ENCODE measurements around the gene OR1J4. TPM values are rescaled to one million over a fixed set of nuclear protein-coding genes. Genes with fewer than 3 reads are reported as not detected.

Gene OR1J4
- total RNA-seq, 1 donor from 2014 or later, result not detected

- Histone ChIP-seq H3K4me3 (no peak overlapping the region), H3K4me1 (no peaks in the 10 kb centered on the region), H3K36me3 (no peaks in the 10 kb centered on the region), H3K27ac (no peak overlapping the region), H3K27me3 (no peaks in the 10 kb centered on the region), H3K9me3 (no peaks in the 10 kb centered on the region)
- no peak for DNase-seq (ENCODE audit: extremely low spot score in 2 of 2)
- intact Hi-C loops (cut with DNase I), result no loop called here
- TF ChIP-seq POLR2A (IDR thresholded peaks at IDR 0.05), result no peak
These were observed 19.8 kb downstream of the OR1J4 start for GRCh38 chr9:122538757-122539156.

DNA sequence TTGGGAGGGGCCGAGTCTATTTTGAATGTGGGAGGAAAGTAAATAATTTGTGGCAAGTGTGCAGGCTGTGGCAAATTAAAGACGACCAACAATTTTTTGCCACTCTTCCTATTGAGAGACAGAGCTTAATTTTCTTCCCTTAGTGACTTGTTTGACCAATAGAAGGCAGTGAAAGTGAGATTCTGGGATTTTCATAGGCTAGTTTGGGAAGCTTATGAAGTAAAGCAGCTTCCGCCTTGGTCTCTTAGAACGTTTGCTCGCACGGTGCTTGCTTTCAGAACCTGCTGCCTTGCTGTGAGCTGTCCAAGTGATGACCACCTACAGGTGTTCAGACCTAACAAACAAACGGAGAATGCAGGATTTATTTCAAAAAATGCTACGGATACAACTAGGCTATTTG lies 27.3 kb downstream of the OR1J4 start:
- H3K36me3 ChIP-seq, result no peaks in the 10 kb centered on the region
- H3K27me3 ChIP-seq, result no peaks in the 10 kb centered on the region
- DNase-seq (ENCODE audit: extremely low spot score in 2 of 2), result no peak
- intact Hi-C loops (cut with DNase I), result no loop called here
- no peak overlapping the region for H3K27ac ChIP-seq
- no peaks in the 10 kb centered on the region for H3K4me1 ChIP-seq
- no peak for TF ChIP-seq POLR2A (IDR thresholded peaks at IDR 0.05)
- no peak for TF ChIP-seq POLR2AphosphoS5 (IDR thresholded peaks at IDR 0.05; ENCODE audit: insufficient read depth in 1 of 2, low read depth in 1 of 2)
- TF ChIP-seq, protein P1, sequence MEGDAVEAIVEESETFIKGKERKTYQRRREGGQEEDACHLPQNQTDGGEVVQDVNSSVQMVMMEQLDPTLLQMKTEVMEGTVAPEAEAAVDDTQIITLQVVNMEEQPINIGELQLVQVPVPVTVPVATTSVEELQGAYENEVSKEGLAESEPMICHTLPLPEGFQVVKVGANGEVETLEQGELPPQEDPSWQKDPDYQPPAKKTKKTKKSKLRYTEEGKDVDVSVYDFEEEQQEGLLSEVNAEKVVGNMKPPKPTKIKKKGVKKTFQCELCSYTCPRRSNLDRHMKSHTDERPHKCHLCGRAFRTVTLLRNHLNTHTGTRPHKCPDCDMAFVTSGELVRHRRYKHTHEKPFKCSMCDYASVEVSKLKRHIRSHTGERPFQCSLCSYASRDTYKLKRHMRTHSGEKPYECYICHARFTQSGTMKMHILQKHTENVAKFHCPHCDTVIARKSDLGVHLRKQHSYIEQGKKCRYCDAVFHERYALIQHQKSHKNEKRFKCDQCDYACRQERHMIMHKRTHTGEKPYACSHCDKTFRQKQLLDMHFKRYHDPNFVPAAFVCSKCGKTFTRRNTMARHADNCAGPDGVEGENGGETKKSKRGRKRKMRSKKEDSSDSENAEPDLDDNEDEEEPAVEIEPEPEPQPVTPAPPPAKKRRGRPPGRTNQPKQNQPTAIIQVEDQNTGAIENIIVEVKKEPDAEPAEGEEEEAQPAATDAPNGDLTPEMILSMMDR (IDR thresholded peaks at IDR 0.05), result no peak
- H3K9me3 ChIP-seq, result no peaks in the 10 kb centered on the region
- no peak overlapping the region for H3K4me3 ChIP-seq

DNA sequence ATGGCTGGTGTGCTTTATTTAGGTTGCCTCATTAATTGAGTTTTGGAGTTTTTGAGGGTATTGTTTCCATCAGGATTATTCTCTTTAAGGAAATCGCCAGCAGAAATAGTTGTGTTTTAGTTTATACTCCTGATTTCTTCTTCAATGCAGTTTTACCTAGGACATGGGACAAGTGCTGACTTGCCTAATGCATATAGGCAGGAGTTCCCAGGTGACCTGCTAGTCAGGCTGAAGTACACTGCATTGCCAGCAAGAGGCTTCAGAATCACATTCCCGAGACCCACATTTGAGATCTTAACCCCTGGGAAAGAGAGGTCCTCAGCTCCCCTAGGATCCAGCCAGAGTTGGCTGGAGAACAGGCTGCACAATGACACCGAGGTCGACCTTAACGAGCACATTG lies 32.4 kb downstream of the OR1J4 start:
- no peaks in the 10 kb centered on the region for H3K9me3 ChIP-seq
- intact Hi-C loops (cut with DNase I), result no loop called here
- DNase-seq (ENCODE audit: extremely low spot score in 2 of 2), result no peak
- no peaks in the 10 kb centered on the region for H3K4me1 ChIP-seq
- no peaks in the 10 kb centered on the region for H3K36me3 ChIP-seq
- no peak overlapping the region for H3K27ac ChIP-seq
- no peaks in the 10 kb centered on the region for H3K27me3 ChIP-seq
- TF ChIP-seq POLR2A (IDR thresholded peaks at IDR 0.05) (no peak), POLR2AphosphoS5 (IDR thresholded peaks at IDR 0.05; ENCODE audit: insufficient read depth in 1 of 2, low read depth in 1 of 2) (no peak)
- TF ChIP-seq, protein P1 (IDR thresholded peaks at IDR 0.05), result no peak
- H3K4me3 ChIP-seq, result no peak overlapping the region

GRCh38 chr9:122552812-122553211 lies 33.9 kb downstream of the OR1J4 start, which contains the start of gene OR1N2:
OR1N2 (plus strand) TSS chr9:122553112; CDS start chr9:122553212, 100 bp downstream.
- TF ChIP-seq POLR2AphosphoS5 (IDR thresholded peaks at IDR 0.05; ENCODE audit: insufficient read depth in 1 of 2, low read depth in 1 of 2) (no peak), POLR2A (IDR thresholded peaks at IDR 0.05) (no peak)
- TF ChIP-seq, protein P1 (IDR thresholded peaks at IDR 0.05), result no peak
- Histone ChIP-seq H3K27me3 (no peaks in the 10 kb centered on the region), H3K36me3 (no peaks in the 10 kb centered on the region), H3K4me1 (no peaks in the 10 kb centered on the region), H3K27ac (no peak within 1 kb of the TSS), H3K9me3 (no peaks in the 10 kb centered on the region), H3K4me3 (no peak within 1 kb of the TSS)
- no peak for DNase-seq (ENCODE audit: extremely low spot score in 2 of 2)
- intact Hi-C loops (cut with DNase I), result no loop called here

- Histone ChIP-seq H3K4me1 (no peaks in the 10 kb centered on the region), H3K27me3 (no peaks in the 10 kb centered on the region), H3K4me3 (no peak overlapping the region), H3K36me3 (no peaks in the 10 kb centered on the region), H3K9me3 (no peaks in the 10 kb centered on the region), H3K27ac (no peak overlapping the region)
- no peak for DNase-seq (ENCODE audit: extremely low spot score in 2 of 2)
- intact Hi-C loops (cut with DNase I), result no loop called here
- TF ChIP-seq POLR2A (IDR thresholded peaks at IDR 0.05), result no peak
- no peak for TF ChIP-seq POLR2AphosphoS5 (IDR thresholded peaks at IDR 0.05; ENCODE audit: insufficient read depth in 1 of 2, low read depth in 1 of 2)
- TF ChIP-seq, protein P1 (IDR thresholded peaks at IDR 0.05), result no peak
These were observed 42.5 kb downstream of the OR1J4 start for GRCh38 chr9:122561446-122561845.

Data from vagina (tissue), 2 donors.